Effector CD4-positive, alpha-beta T cell (primary cell): ENCODE results near the gene ATL1.
"Not testable (repeated sequence)": the region's sequence is repeated elsewhere in the genome, so short reads cannot be mapped to it uniquely, and the experiment has no call there.

Source experiments
- DNase-seq: peaks from one replicate; pipeline ENCODE4 v3.0.0-alpha.2; 2020

The ATL1 gene

DNA sequence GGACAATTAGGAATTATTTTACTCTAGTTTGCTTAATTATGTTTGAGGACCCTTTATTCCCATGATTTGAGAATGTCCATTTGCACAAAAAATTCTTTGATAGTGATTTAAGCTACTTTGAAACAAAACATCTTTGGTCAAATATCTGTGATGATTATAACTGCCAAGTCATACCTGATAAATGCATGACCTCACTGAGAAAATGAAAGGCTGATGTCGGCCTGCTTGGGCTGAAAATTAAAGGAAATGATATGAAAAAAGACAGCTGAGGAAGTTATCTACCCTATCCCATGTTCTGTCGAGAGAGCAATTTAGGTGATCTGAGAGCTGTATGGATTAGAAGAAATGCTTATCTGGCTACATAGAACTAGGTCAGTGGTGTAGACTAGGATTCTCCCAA is 43.6 kb downstream of the ATL1 start:
- no peak for DNase-seq

DNA sequence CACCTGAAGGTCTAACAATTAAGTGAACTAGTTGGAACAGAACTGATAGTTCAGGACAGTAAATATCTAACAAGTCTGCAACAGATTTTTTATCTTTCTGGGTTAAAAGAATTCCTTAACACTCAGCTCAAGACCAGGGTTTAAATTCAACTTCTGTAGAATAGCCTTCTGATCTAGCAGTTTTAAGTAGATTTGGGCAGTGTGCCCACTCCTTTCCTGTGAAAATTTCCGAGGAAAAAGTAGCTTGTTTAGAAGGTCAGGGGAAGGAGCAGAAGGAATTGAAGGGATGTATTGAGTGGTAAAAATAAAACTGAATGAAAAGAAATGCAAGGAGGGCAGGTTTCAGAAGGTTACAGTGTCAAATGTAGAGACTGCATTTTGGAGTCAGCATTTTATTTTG is 45.8 kb downstream of the ATL1 start:
- DNase-seq, result no peak

DNA sequence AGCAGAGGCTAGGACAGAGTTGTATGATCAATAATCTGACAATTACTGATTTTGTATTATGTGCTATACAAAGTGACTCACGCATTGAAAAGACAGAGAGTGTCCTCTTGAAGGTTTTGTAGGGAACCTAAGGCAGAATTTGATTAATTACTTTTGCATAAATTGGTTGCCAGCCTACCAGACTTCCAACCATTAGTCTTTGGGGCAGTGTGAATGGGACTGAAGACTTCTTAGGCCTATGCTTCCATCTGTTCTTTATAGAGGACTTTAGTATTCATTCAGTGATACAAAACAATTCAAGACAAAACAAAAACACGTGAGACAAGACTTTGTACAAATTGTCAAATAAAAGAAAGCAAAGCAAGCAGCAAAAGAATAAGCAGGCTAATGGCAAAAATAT is 46.5 kb downstream of the ATL1 start:
- DNase-seq, result no peak

DNA sequence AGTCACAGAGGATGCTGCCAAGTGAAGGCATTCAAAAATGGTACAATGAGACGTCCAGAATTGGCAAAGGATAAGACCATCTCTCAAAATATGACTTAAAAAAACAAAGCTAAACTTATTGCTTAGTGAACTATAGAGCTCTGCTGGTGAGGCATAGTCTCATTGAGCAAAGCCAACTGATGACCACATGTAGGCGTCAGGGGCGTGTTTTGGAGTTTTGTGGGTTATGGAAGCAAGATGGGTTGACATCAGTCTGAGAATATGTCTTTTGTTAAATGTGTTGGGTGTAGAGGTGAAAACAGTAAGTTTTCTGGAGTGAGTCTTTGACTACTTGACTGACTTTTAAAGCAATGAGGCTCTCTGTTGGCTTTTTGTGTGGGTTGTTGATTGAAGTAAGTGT is 47.2 kb downstream of the ATL1 start:
- DNase-seq, result no peak

DNA sequence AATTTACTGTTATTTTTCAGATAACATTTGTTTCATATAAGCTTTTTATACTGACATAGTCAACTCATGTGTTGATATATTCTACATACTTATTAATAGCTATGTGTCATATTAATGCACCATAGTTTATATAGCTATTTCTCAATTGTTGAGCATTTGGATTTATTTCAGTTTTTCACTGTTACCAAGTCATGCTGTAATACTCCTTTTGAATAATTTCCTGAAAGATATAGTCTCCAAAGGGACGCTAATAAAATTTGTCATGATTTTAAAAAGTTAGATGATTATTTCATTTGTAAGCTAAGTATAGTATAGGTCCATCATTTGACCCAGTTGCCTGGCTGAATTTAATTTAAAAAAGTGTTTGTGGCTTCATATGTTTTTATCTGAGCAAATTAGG is 47.8 kb downstream of the ATL1 start:
- DNase-seq, result no peak

DNA sequence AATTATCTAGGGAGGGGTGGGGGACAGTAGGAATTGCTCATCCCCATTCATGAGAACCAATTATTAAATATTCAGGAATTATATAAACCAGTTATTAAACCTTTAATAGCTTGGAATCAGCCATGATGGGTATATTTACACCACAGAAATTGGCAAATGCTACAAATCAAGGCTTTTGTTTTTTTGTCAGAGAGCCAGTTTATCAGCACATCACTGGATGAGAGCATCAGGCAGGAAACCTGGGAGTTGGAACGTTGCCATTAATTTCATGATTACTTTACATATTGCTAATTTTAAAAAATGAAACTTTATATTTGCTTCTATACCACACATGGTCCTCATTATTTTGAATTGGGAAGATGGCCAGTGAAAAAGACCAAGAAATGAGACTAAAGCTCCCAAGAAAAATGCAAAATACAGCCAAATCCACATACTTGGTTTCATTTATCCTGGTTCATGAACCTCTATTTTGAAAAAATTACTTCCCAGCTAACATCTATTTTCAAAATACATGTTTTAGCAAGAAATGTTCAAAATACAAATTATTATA is 48.4 kb downstream of the ATL1 start:
- DNase-seq, result no peak

DNA sequence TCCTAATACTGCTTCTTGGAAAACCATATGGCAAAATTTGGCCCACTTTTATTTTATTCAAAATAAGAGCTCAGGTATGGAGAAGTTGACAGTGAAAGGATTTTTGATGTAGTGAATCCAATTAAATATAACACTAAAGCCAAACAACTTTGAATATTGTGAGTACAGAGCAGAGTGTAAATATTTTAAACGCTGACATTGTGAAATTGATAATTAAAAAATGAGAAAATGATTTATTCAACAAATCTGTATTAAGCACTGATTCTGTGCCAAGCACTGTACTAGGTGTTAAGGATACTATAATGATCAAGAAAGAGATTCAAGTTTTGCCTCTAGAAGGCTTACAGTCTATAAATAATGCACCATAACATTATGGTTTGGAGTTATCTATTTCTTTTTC is 50.5 kb downstream of the ATL1 start:
- no peak for DNase-seq

DNA sequence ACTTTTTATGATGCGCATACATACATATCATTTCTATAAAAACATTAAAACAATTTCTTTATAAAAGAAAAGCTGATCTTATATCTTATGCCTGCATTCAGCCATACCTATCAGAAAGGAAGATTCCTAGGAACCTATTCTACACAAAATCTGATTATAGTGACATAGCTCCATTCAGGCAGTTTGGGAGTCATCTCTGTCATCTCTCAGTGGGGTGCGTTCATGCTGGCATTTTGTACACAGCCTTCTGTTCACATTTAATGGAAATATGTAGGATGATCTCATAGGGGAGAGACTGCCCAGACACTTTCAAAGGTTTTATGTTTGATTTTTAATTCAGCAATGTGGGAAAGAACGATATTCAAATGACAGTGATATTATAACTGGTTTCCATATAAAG is 52.9 kb downstream of the ATL1 start:
- no peak for DNase-seq

DNA sequence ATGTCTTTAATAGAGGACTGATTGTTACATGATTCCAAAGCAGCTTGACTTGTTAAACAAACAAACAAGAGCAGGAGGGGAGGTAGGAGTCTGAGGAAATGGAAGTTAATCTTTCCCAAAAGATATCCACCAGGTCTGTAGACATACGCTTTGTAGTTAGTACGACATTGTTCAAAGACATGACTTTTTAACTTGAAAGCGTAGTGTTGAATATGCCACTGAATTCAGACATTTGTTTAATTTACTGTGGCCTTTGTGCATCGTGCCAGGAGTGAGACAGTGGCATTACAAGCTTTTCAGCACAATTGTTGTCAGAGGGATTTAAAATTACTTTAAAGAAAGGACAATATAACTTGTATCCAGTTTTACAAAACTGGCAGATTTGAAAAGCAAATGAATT is 55.1 kb downstream of the ATL1 start:
- no peak for DNase-seq

DNA sequence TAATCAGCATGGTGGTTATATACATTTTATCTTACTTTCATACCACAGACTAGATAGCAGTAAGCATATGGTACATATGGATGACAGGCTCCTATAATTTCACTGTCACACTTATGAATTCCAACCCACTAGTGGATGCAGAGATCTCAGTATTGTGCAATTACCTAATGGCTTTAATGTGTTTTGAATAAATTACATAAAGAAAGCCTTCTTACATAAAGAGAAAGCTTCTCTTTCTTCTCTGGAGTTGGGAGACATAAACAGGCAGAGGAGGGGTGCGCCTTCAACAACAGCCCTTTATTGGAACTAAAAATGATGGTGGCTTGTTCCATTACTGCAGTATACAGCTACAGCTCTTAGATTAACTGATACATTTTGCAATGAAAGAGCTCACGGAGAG is 55.6 kb downstream of the ATL1 start:
- no peak for DNase-seq

DNA sequence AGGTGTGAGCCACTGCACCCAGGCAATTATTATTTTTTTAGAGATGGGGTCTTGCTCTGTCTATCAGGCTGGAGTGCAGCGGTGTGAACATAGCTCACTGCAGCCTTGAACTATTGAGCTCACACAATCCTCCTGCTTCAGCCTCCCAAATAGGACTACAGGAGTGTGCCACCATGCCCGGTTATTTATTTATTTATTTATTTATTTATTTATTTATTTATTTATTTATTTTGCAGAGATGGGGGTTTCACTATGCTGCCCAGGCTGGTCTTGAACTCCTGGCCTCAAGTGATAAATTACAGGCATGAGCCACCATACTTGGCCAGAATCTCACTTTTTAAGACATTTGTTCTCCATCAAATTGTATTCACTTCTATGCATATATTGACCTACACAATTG is 56.3 kb downstream of the ATL1 start:
- DNase-seq, result no peak

DNA sequence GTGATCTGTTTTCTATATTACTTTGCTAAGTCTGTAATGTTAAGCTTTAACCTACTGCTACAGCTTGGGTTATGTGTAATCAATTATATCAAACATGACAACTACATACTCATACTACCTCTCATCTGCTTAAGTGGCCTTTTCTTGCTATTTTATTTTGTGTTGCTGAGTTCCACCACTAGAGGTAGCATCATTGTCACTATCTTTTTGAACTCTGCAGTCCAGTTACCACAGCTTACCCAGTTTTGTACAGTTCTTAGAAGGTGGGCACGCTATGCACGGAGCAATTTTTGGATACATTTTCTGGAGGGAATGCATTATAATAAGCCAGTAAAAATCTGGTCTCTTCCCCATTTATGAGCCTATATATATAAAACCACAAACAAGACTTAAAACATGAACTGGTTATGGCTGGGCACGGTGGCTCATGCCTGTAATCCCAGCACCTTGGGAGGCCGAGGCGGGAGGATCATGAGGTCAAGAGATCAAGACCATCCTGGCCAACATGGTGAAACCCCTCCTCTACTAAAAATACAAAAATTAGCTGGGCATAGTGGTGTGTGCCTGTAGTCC is 59.7 kb downstream of the ATL1 start:
- no peak for DNase-seq

DNA sequence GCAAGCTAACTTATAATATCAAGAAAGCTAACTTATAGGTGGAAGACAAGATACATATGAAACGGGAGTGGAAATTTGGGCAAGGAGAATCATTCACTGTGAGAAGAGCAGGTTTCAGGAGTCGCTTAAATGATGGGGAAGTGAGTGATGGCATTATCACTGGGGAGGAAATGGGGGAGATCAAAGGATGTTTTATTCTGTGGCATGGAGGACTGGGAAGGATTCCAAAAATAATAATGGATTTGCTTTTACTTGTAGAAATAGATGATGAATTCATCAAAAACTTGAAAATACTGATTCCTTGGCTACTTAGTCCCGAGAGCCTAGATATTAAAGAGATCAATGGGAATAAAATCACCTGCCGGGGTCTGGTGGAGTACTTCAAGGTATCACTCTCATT is 60.4 kb downstream of the ATL1 start:
- DNase-seq, result no peak

DNA sequence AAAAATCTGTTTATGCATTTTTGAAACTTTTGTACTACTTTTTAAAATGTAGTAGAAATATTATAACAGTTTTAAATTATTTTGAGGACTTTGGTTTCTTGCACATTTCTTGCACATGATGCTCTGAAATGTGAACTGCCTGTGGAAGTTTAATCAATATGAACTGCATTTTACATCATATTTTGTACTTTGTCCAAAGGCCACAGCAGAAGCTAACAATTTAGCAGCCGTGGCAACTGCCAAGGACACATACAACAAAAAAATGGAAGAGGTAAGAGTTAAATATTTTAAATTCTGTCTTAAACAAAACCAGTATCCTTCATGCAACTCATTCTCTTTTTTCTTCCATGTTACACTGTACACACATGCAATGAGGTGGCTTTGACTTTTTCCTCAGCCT is 63.0 kb downstream of the ATL1 start:
- DNase-seq, result no peak

DNA sequence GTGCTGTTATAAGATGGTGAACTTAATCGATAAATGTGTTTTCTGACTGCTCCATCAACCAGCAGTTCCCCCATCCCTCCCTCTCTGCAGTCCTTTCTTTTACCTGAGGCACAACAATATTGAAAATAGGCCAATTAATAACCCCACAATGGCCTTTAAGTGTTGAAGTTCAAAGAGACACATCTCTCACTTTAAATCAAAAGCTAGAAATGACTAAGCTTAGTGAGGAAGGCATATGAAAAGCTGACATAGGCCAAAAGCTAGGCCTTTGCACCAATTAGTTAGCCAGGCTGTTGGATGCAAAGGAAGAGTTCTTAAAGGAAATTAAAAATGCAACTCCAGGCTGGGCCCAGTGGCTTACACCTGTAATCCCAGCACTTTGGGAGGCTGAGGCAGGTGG is 64.5 kb downstream of the ATL1 start:
- DNase-seq, result no peak

DNA sequence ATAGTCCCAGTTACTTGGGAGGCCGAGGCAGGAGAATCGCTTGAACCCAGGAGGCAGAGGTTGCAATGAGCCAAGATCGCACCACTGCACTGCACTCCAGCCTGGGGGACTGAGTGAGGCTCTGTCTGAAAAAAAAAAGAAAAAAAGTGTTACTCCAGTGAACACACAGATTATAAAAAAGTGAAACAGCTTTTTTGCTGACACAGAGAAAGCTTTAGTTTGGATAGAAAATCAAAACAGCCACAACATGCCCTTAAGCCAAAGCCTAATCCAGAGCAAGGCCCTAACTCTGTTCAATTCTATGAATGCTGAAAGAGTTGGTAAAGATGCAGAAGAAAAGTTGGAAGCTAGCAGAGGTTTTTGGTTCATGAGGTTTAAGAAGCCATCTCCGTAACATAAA is 65.0 kb downstream of the ATL1 start:
- not testable (repeated sequence) for DNase-seq

DNA sequence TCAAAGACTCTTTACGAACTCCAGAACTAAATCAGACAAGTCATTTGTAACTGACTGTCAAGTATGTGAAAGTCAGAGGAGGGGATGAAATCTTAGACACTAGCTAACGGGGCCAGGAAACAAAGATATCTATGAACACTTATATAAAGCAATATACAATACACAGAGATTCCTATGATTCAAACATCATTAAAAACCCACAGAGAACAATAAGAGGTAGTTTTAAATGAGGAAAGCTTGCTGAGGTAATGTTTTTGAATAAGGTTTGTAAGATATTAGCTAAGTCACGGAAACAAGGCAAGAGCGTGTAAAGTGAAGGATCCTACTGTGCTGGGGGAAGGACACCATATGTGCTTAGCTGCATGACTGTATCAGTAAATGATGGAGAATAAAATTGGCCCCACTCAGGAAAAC is 71.5 kb downstream of the ATL1 start:
- no peak for DNase-seq

DNA sequence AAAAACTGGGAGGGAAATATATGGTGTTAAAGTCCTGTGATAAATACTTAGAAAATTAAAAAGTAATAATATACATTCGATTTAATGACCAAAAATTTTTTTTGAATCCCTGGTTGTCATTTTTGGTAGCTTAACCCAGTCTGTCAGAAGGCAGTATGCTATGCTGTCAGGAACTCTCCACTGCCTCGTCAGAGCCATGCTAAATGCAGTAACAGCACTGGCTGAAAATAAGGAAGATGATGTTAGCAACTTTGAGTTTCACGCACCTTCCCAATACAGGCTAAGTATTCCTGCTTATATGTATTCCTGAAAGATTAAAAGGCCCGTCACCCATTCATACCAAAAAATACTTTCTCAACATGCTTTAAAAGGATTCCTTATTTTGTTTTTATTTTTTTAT is 74.0 kb downstream of the ATL1 start:
- DNase-seq, result no peak

DNA sequence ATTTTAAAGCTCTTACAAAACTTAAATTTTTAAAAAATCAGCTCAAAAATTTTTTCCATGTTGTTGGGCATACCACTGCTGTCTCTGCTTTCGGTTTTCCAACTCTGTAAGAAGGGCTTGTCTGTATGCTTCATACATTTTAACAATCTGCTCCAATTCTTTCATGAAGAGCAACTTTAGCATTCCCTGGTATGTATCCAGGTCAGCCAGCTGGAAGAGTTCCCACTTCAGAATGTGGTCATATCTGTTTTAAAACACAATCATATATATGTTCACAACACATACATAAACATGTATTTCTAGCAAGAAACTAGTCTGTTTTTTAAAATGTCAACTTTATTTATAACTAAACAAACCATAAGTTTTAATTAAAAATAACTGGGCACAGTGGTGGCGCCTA is 75.2 kb downstream of the ATL1 start:
- no peak for DNase-seq

DNA sequence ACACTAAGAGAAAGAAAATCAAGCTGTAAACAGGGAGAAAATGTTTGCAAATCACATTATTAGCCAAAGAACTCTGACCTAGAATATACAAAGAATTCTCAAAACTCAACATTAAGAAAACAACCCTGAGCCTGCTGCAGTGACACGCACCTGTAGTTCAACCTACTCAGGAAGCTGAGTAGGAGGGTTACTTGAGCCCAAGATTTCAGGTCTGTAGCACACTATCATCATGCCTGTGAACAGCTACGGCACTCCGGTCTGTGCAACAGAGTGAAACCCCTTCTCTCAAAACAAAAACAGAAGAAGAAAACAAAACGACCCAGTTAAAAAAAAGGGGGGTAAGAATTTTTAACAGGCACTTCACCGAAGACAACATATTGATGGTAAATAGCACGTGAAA is 87.3 kb downstream of the ATL1 start:
- no peak for DNase-seq

DNA sequence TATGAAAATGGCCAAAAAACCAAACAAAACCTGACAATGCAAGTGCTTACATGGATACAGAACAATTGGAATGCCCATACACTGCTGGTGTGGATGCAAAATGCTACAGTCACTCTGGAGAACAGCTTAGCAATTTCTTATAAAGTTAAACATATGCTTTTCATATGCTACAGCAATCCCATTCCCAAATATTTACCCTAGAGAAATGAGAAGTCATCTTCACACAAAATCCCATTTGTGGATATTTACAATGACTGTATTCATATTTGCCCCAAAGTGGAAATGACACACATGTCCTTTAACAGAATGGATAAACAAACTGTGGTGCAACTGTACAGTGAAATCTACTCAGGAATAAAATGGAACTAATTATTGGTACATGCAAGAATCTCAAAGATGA is 87.8 kb downstream of the ATL1 start:
- no peak for DNase-seq

DNA sequence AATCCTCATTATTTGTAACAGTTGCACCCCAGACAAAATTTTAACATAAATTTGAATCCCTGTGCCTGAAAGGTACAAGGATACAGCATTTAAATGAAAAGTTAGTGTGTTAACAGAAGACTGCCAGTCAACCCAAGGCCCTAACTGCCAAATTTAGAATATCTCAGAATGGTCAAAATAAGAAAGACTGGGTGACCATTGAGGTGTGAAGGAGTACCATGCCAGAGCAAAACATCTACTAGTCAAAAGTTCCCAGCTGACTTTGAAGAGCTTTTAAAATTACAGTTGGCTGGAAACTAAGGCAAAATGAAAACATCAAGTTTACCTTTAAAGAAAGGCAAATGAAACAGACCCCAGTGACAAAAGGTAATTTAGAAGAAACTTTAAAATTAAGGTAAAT is 89.7 kb downstream of the ATL1 start:
- DNase-seq, result no peak

DNA sequence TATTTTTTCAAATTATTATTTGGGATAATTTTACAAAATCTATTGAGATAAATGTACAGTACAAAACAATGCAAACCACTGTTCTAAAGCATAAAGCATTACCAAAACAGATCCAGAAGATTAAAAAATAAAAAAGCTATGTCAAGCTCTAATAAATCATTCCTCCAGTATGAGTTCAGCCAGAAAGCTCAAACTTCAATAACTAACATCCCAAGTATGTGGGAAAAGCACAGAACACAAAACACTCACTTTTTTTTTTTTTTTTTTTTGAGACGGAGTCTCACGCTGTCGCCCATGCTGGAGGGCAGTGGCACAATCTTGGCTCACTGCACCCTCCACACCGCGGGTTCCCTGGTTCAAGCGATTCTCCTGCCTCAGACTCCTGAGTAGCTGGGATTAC is 96.8 kb downstream of the ATL1 start:
- no peak for DNase-seq

DNA sequence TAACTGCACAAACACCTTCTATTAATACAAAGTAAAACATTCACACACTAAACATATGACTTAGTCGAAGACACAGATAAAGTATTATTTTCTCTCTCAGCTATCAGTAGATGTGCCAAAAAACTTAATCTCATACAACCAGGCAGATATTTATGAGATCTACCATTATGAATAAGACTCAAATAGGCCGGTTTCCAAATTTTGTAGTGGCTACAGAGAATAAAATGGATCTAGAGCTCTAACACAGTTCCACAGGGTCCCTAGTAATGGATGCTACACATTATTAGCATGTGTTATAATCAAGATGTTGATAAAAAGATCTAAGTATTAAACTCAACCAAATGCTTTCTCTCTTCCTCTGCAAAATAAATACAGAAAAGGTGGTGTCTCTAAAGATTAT is 97.8 kb downstream of the ATL1 start:
- DNase-seq, result no peak

DNA sequence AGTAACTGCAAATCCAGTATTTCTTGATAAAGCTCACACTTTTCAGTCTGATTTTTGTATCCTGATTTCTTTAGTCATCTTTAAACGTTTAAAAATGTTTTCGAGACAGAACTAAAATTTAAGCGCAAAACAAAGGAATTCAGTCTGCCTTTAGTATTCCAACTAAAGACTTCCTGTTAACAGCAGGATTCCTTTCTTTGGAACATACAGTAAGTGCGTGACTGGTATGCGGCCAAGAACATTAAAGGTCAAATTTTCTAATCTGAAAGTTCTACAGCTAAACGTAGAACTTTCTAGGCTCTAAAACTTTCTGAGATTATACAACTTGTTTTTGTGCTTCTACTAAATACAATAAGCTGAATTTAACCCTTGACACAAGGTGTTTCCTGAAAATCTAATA is 98.3 kb downstream of the ATL1 start:
- DNase-seq, result no peak
